Measurements from ENCODE around the gene LRRC45.

Gene LRRC45

DNA sequence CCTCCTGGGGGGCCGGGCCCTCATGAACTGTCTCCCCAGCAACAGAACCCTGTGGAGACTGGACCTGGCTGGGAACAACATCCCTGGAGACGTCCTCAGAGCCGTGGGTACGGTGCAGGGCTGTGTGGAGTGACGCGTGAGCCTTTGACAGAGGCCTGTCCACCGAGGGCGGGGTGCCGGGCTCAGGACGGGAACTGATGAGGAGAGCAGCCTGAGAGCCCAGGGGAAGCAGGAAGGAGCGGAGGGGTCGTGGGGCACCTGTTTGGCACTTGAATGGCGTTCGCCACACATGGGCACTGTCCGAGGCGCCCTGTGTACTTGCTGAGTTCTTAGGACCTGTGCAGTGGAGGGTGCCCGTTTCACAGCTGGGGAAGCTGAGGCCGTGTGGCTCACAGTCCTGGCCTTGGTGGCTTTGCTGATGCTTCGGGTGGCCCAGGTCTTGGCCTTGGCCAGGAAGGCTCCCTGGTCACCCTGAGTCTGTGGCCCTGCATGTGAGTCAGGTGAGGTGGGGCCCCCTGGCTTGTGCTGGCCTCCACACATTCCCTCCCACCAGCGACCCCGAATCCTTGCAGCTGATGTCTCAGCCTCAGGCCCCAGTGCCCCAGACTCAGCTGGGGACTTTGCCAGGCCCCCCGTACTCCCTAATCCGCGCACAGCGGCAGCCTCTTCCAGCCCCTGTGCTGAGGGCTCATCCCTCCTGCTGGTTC, 2.4 kb downstream of the LRRC45 start:
- H3K9me3 ChIP-seq (ENCODE audit: control insufficient read depth, insufficient read depth, low read length), result no peaks in the 10 kb centered on the region
- no peak for TF ChIP-seq EZH2phosphoT487 (IDR thresholded peaks at IDR 0.05; ENCODE audit: borderline replicate concordance, low read length)
- TF ChIP-seq, protein P1, sequence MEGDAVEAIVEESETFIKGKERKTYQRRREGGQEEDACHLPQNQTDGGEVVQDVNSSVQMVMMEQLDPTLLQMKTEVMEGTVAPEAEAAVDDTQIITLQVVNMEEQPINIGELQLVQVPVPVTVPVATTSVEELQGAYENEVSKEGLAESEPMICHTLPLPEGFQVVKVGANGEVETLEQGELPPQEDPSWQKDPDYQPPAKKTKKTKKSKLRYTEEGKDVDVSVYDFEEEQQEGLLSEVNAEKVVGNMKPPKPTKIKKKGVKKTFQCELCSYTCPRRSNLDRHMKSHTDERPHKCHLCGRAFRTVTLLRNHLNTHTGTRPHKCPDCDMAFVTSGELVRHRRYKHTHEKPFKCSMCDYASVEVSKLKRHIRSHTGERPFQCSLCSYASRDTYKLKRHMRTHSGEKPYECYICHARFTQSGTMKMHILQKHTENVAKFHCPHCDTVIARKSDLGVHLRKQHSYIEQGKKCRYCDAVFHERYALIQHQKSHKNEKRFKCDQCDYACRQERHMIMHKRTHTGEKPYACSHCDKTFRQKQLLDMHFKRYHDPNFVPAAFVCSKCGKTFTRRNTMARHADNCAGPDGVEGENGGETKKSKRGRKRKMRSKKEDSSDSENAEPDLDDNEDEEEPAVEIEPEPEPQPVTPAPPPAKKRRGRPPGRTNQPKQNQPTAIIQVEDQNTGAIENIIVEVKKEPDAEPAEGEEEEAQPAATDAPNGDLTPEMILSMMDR (IDR thresholded peaks at IDR 0.05; ENCODE audit: low read depth, low read length, poor library complexity, severe bottlenecking), result no peak
- peaks cover 26% of the 10 kb centered on the region for H3K4me1 ChIP-seq (ENCODE audit: control insufficient read depth, low read length)
- no peaks in the 10 kb centered on the region for H3F3A ChIP-seq (ENCODE audit: control insufficient read depth, insufficient read depth)
- H3K27ac ChIP-seq (ENCODE audit: low read depth, low read length), result no peak overlapping the region
- H3K79me2 ChIP-seq (ENCODE audit: control insufficient read depth, low read length), result peaks cover 32% of the 10 kb centered on the region
- H3K9me2 ChIP-seq (replicated peaks; ENCODE audit: control insufficient read depth, low read length), result no peaks in the 10 kb centered on the region
- no peak overlapping the region for H3K4me2 ChIP-seq (ENCODE audit: low read length)
- H4K20me1 ChIP-seq (ENCODE audit: control insufficient read depth, insufficient read depth, low read depth, low read length), result peaks cover 1% of the 10 kb centered on the region; the same call in 1 of the 2 replicates
- peaks cover 3% of the 10 kb centered on the region for H3K36me3 ChIP-seq (ENCODE audit: control insufficient read depth, low read length)
- no peaks in the 10 kb centered on the region for H3K27me3 ChIP-seq (ENCODE audit: control insufficient read depth, low read length)
- no peak overlapping the region for H3K4me3 ChIP-seq (ENCODE audit: low read length)

DNA sequence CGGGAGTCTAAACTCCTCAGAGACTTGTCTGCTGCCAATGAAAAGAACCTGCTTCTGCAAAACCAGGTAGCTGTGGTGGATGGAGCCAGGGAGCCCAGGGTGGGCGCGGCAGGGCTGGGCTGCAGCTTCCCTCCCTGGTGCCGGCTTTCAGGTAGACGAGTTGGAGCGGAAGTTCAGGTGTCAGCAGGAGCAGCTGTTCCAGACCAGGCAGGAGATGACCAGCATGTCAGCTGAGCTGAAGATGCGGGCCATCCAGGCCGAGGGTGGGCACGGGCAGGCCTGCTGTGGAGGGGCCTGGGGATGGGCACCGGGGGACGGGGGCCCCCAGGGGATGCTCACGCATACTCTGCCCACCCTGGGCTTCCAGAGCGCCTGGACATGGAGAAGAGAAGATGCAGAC, 5.1 kb downstream of the LRRC45 start:
- Histone ChIP-seq H3K9me2 (replicated peaks; ENCODE audit: control insufficient read depth, low read length) (no peaks in the 10 kb centered on the region), H3K9me3 (ENCODE audit: control insufficient read depth, insufficient read depth, low read length) (no peaks in the 10 kb centered on the region), H3K79me2 (ENCODE audit: control insufficient read depth, low read length) (peaks cover 11% of the 10 kb centered on the region), H3K4me2 (ENCODE audit: low read length) (no peak overlapping the region), H3F3A (ENCODE audit: control insufficient read depth, insufficient read depth) (no peaks in the 10 kb centered on the region; the same call in 1 of the 2 replicates), H3K27me3 (ENCODE audit: control insufficient read depth, low read length) (no peaks in the 10 kb centered on the region), H3K4me3 (ENCODE audit: low read length) (no peak overlapping the region), H4K20me1 (ENCODE audit: control insufficient read depth, insufficient read depth, low read depth, low read length) (no peaks in the 10 kb centered on the region), H3K36me3 (ENCODE audit: control insufficient read depth, low read length) (peaks cover 3% of the 10 kb centered on the region; the same call in 1 of the 2 replicates), H3K27ac (ENCODE audit: low read depth, low read length) (no peak overlapping the region), H3K4me1 (ENCODE audit: control insufficient read depth, low read length) (peaks cover 26% of the 10 kb centered on the region)
- TF ChIP-seq EZH2phosphoT487 (IDR thresholded peaks at IDR 0.05; ENCODE audit: borderline replicate concordance, low read length), result no peak
- TF ChIP-seq, protein P1 (IDR thresholded peaks at IDR 0.05; ENCODE audit: low read depth, low read length, poor library complexity, severe bottlenecking), result no peak

DNA sequence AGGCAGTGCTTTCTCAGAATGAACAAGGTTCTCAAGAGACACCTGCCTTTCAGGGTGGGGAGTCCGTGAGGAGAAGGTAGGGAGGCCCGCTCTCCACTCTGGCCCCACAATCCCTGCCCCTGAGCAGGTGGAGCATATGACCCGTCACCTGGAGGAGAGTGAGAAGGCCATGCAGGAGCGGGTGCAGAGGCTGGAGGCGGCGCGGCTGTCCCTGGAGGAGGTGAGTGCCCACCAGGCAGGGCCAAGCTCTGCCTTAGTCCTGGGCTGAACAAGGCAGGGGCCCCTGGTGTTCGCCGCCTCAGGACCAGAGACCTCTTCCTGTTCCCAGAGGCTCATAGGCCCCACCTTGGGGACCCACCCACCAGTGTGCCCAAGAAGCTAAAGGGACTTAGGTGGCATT, 5.9 kb downstream of the LRRC45 start:
- no peak overlapping the region for H3K4me3 ChIP-seq (ENCODE audit: low read length)
- H3F3A ChIP-seq (ENCODE audit: control insufficient read depth, insufficient read depth), result no peaks in the 10 kb centered on the region; the same call in 1 of the 2 replicates
- H3K79me2 ChIP-seq (ENCODE audit: control insufficient read depth, low read length), result peaks cover 6% of the 10 kb centered on the region
- H3K9me2 ChIP-seq (replicated peaks; ENCODE audit: control insufficient read depth, low read length), result no peaks in the 10 kb centered on the region
- H3K4me1 ChIP-seq (ENCODE audit: control insufficient read depth, low read length), result peaks cover 23% of the 10 kb centered on the region
- H3K36me3 ChIP-seq (ENCODE audit: control insufficient read depth, low read length), result peaks cover 3% of the 10 kb centered on the region; the same call in 1 of the 2 replicates
- no peaks in the 10 kb centered on the region for H3K9me3 ChIP-seq (ENCODE audit: control insufficient read depth, insufficient read depth, low read length)
- no peak overlapping the region for H3K4me2 ChIP-seq (ENCODE audit: low read length)
- no peaks in the 10 kb centered on the region for H4K20me1 ChIP-seq (ENCODE audit: control insufficient read depth, insufficient read depth, low read depth, low read length)
- no peaks in the 10 kb centered on the region for H3K27me3 ChIP-seq (ENCODE audit: control insufficient read depth, low read length)
- TF ChIP-seq EZH2phosphoT487 (IDR thresholded peaks at IDR 0.05; ENCODE audit: borderline replicate concordance, low read length), result no peak
- TF ChIP-seq, protein P1 (IDR thresholded peaks at IDR 0.05; ENCODE audit: low read depth, low read length, poor library complexity, severe bottlenecking), result no peak
- no peak overlapping the region for H3K27ac ChIP-seq (ENCODE audit: low read depth, low read length)
